HEK293 (cell line): ENCODE results near the gene CNPY1.

Source experiments
- CTCF ChIA-PET: fragments of 350-600 bp; formaldehyde crosslinking; extraction: SDS; loops from one replicate; lab custom pipeline; 2021; ENCODE audit warnings: antibody characterized with exemption; lab: Yijun Ruan, JAX
- POLR2A ChIA-PET: fragments of 300-600 bp; formaldehyde crosslinking; extraction: SDS; loops from one replicate; lab custom pipeline; 2020; ENCODE audit warnings: antibody characterized with exemption, inconsistent platforms; lab: Yijun Ruan, JAX
- H3K27ac ChIP-seq: fragments of 200-500 bp; sonication (Bioruptor generic); 2 replicates; pipeline ENCODE4 v1.5.1; 2014; ENCODE audit warnings: low read depth, low read length, control low read depth, inconsistent platforms; ENCODE audit errors: extremely low read depth
- H3K36me3 ChIP-seq, 2 experiments: fragments of 200-500 bp in 1 of 2; sonication (Bioruptor generic) in 1 of 2; 1 replicate in 1 of 2; 2 replicates in 1 of 2; pipeline ENCODE4 v1.5.1; 2014 to 2017; ENCODE audit warnings: inconsistent platforms in 2 of 2, low read length in 2 of 2; ENCODE audit not compliant: control insufficient read depth in 2 of 2, insufficient read depth in 1 of 2
- H3K4me1 ChIP-seq: fragments of 200-500 bp; sonication (Bioruptor generic); 2 replicates; pipeline ENCODE4 v1.5.1; 2014; ENCODE audit warnings: mild to moderate bottlenecking, low read length, inconsistent platforms; ENCODE audit not compliant: control insufficient read depth, insufficient read depth
- H3K4me3 ChIP-seq: 2 replicates; pipeline ENCODE4 v1.5.1; 2011; ENCODE audit warnings: low read depth, mild to moderate bottlenecking, control low read depth, low read length, moderate library complexity
- H3K9me3 ChIP-seq: fragments of 200-500 bp; sonication (Bioruptor generic); 2 replicates; pipeline ENCODE4 v1.5.1; 2014; ENCODE audit warnings: low read depth, low read length, inconsistent platforms; ENCODE audit not compliant: control insufficient read depth, insufficient read depth
- ELK4 ChIP-seq: IDR thresholded peaks from 2 replicates; pipeline ENCODE4 v1.6.1; 2011; ENCODE audit warnings: mild to moderate bottlenecking, low read depth, low read length, borderline replicate concordance
- GLIS2 ChIP-seq: fragments of 450-650 bp; formaldehyde crosslinking; IDR thresholded peaks from 2 replicates; pipeline ENCODE4 v1.5.1; 2016; ENCODE audit warnings: missing biosample characterization, missing genetic modification characterization
- INSM2 ChIP-seq: fragments of 450-650 bp; formaldehyde crosslinking; IDR thresholded peaks from 2 replicates; pipeline ENCODE4 v1.5.1; 2016; ENCODE audit warnings: missing biosample characterization, missing genetic modification characterization
- KLF1 ChIP-seq: fragments of 450-650 bp; formaldehyde crosslinking; IDR thresholded peaks from 2 replicates; pipeline ENCODE4 v1.5.1; 2016; ENCODE audit warnings: missing biosample characterization, missing genetic modification characterization
- KLF17 ChIP-seq: fragments of 450-650 bp; formaldehyde crosslinking; IDR thresholded peaks from 2 replicates; pipeline ENCODE4 v1.5.1; 2016; ENCODE audit warnings: missing biosample characterization, missing genetic modification characterization
- MZF1 ChIP-seq: fragments of 450-650 bp; formaldehyde crosslinking; IDR thresholded peaks from 2 replicates; pipeline ENCODE4 v1.5.1; 2017; ENCODE audit warnings: missing biosample characterization, missing genetic modification characterization, borderline replicate concordance
- REPIN1 ChIP-seq: fragments of 450-650 bp; formaldehyde crosslinking; IDR thresholded peaks from 2 replicates; pipeline ENCODE4 v1.5.1; 2017; ENCODE audit warnings: missing biosample characterization, missing genetic modification characterization, low read depth
- SP7 ChIP-seq: fragments of 450-650 bp; formaldehyde crosslinking; IDR thresholded peaks from 2 replicates; pipeline ENCODE4 v1.5.1; 2016; ENCODE audit warnings: missing biosample characterization, missing genetic modification characterization
- WT1 ChIP-seq: fragments of 450-650 bp; formaldehyde crosslinking; IDR thresholded peaks from 2 replicates; pipeline ENCODE4 v1.5.1; 2016; ENCODE audit warnings: missing biosample characterization, missing genetic modification characterization
- YY2 ChIP-seq: fragments of 450-650 bp; formaldehyde crosslinking; IDR thresholded peaks from 2 replicates; pipeline ENCODE4 v1.5.1; 2016; ENCODE audit warnings: missing biosample characterization, missing genetic modification characterization
- ZBTB17 ChIP-seq: fragments of 450-650 bp; formaldehyde crosslinking; IDR thresholded peaks from 2 replicates; pipeline ENCODE4 v1.5.1; 2016; ENCODE audit warnings: missing biosample characterization, missing genetic modification characterization
- ZBTB44 ChIP-seq: fragments of 450-650 bp; IDR thresholded peaks from 2 replicates; pipeline ENCODE4 v1.5.1; 2018; ENCODE audit warnings: missing biosample characterization, mild to moderate bottlenecking, missing genetic modification characterization
- ZNF184 ChIP-seq: fragments of 450-650 bp; IDR thresholded peaks from 2 replicates; pipeline ENCODE4 v1.5.1; 2018; ENCODE audit warnings: missing biosample characterization, mild to moderate bottlenecking, missing genetic modification characterization
- ZNF223 ChIP-seq: fragments of 450-650 bp; formaldehyde crosslinking; IDR thresholded peaks from 2 replicates; pipeline ENCODE4 v1.5.1; 2016; ENCODE audit warnings: missing biosample characterization, missing genetic modification characterization
- ZNF391 ChIP-seq: fragments of 450-650 bp; formaldehyde crosslinking; IDR thresholded peaks from 2 replicates; pipeline ENCODE4 v1.5.1; 2016; ENCODE audit warnings: low read depth, missing biosample characterization, missing genetic modification characterization, borderline replicate concordance
- ZNF473 ChIP-seq: fragments of 450-650 bp; formaldehyde crosslinking; IDR thresholded peaks from 2 replicates; pipeline ENCODE4 v1.5.1; 2017; ENCODE audit warnings: missing biosample characterization, missing genetic modification characterization
- ZNF501 ChIP-seq: fragments of 450-650 bp; formaldehyde crosslinking; IDR thresholded peaks from 2 replicates; pipeline ENCODE4 v1.5.1; 2016; ENCODE audit warnings: missing biosample characterization, missing genetic modification characterization
- ZNF530 ChIP-seq: fragments of 450-650 bp; formaldehyde crosslinking; IDR thresholded peaks from 2 replicates; pipeline ENCODE4 v1.5.1; 2016; ENCODE audit warnings: low read depth, missing biosample characterization, missing genetic modification characterization
- ZNF670 ChIP-seq: fragments of 450-650 bp; formaldehyde crosslinking; IDR thresholded peaks from 2 replicates; pipeline ENCODE4 v1.5.1; 2016; ENCODE audit warnings: missing biosample characterization, missing genetic modification characterization, low read depth
- ZNF707 ChIP-seq: fragments of 450-650 bp; formaldehyde crosslinking; IDR thresholded peaks from 2 replicates; pipeline ENCODE4 v1.5.1; 2016; ENCODE audit warnings: missing biosample characterization, missing genetic modification characterization
- ZNF76 ChIP-seq: fragments of 450-650 bp; formaldehyde crosslinking; IDR thresholded peaks from 2 replicates; pipeline ENCODE4; 2016; ENCODE audit warnings: low read depth, missing biosample characterization, missing genetic modification characterization, borderline replicate concordance
- ZNF768 ChIP-seq: fragments of 450-650 bp; formaldehyde crosslinking; IDR thresholded peaks from 2 replicates; pipeline ENCODE4 v1.5.1; 2018; ENCODE audit warnings: missing biosample characterization, mild to moderate bottlenecking, missing genetic modification characterization

Gene CNPY1

GRCh38 chr7:155489158-155489840 lies 57.1 kb downstream of the CNPY1 start:
- ChIA-PET CTCF (interaction anchor here (0.9 kb wide), 1 partner anchor 14 kb away, joined by 4 read pairs; no protein-coding TSS in a partner anchor), POLR2A (no interaction called here)
- TF ChIP-seq ZNF473 (tag by site-specific recombination) (no peak), INSM2 (tag by site-specific recombination) (no peak), MZF1 (tag by site-specific recombination) (no peak), ZNF670 (tag by site-specific recombination) (no peak), ZNF501 (no peak), WT1 (tag by site-specific recombination) (no peak), ZNF768 (tag by site-specific recombination) (no peak)
- Histone ChIP-seq H3K9me3 (no peaks in the 10 kb centered on the region), H3K4me1 (no peaks in the 10 kb centered on the region), H3K27ac (no peak overlapping the region), H3K4me3 (no peak overlapping the region), H3K36me3 (no peaks in the 10 kb centered on the region)

GRCh38 chr7:155488483-155489127 lies 57.8 kb downstream of the CNPY1 start:
- ChIA-PET CTCF (interaction anchor here (0.6 to 0.9 kb wide), 2 partner anchors 13 to 81 kb away, joined by 3 to 4 read pairs; no protein-coding TSS in a partner anchor), POLR2A (no interaction called here)
- Histone ChIP-seq H3K4me3 (no peak overlapping the region), H3K4me1 (no peaks in the 10 kb centered on the region)
- TF ChIP-seq KLF17 (tag by site-specific recombination): no peak
- peak; percentile 79 for TF ChIP-seq KLF1 (tag by site-specific recombination)
- TF ChIP-seq, all 188 proteins: peak for 1
- no peak overlapping the region for H3K27ac ChIP-seq
- no peaks in the 10 kb centered on the region for H3K36me3 ChIP-seq
- H3K9me3 ChIP-seq: no peaks in the 10 kb centered on the region

- POLR2A ChIA-PET: no interaction called here
- CTCF ChIA-PET: interaction anchor here (0.6 to 1.3 kb wide), 2 partner anchors 82 to 111 kb away, joined by 3 to 4 read pairs; no protein-coding TSS in a partner anchor
- no peaks in the 10 kb centered on the region for H3K36me3 ChIP-seq
- TF ChIP-seq ZNF707 (tag by site-specific recombination): no peak
- TF ChIP-seq ZBTB44 (tag by site-specific recombination): no peak
- no peak for TF ChIP-seq ZNF184 (tag by site-specific recombination)
- no peak for TF ChIP-seq ZNF530 (tag by site-specific recombination)
- TF ChIP-seq SP7 (tag by site-specific recombination): no peak
- TF ChIP-seq ELK4: no peak
- TF ChIP-seq ZBTB17 (tag by site-specific recombination): no peak
- no peak for TF ChIP-seq ZNF391 (tag by site-specific recombination)
- TF ChIP-seq GLIS2 (tag by site-specific recombination): no peak
- TF ChIP-seq YY2: no peak
- no peak for TF ChIP-seq REPIN1 (tag by site-specific recombination)
- no peak for TF ChIP-seq ZNF223 (tag by site-specific recombination)
- TF ChIP-seq ZNF76: no peak
These were observed 58.6 kb downstream of the CNPY1 start for GRCh38 chr7:155487509-155488482.

More at GRCh38 chr7:155487509-155488482, 58.6 kb downstream of the CNPY1 start:
- no peaks in the 10 kb centered on the region for H3K4me1 ChIP-seq
- no peaks in the 10 kb centered on the region for H3K9me3 ChIP-seq
- H3K4me3 ChIP-seq: no peak overlapping the region
- H3K27ac ChIP-seq: no peak overlapping the region
